HCEC 1CT (cell line): ENCODE measurements around the gene ZNF491.
"Not testable (repeated sequence)": the region's sequence is repeated elsewhere in the genome, so short reads cannot be mapped to it uniquely, and the experiment has no call there.

Source experiments
- DNase-seq: peaks from one replicate; pipeline ENCODE4 v3.0.0-alpha.2; 2017

Gene ZNF491

GRCh38 chr19:11798391-11799330 is at the start of gene ZNF491:
ZNF491 (plus strand) TSS chr19:11798523; CDS start chr19:11805954, 7,431 bp downstream.
- peak; percentile 47 for DNase-seq

- DNase-seq = no peak
These were observed 48.6 kb upstream of the ZNF491 start for GRCh38 chr19:11749751-11750150.

- no peak for DNase-seq
These were observed 46.0 kb upstream of the ZNF491 start for GRCh38 chr19:11752244-11752736.

GRCh38 chr19:11754663-11755062 is 43.7 kb upstream of the ZNF491 start:
- no peak for DNase-seq

- DNase-seq = no peak
These were observed 41.4 kb upstream of the ZNF491 start for GRCh38 chr19:11756965-11757364.

- DNase-seq = no peak
These were observed 38.5 kb upstream of the ZNF491 start for GRCh38 chr19:11759805-11760204.

GRCh38 chr19:11763117-11763516 is 35.2 kb upstream of the ZNF491 start:
- no peak for DNase-seq

- no peak for DNase-seq
These were observed 34.7 kb upstream of the ZNF491 start for GRCh38 chr19:11763611-11764010.

- DNase-seq = peak; percentile 92
These were observed 31.4 kb upstream of the ZNF491 start, which contains the start of gene ZNF441 for GRCh38 chr19:11766597-11767591. ZNF441 (plus strand) TSS chr19:11767000; CDS start chr19:11767194, 194 bp downstream.

GRCh38 chr19:11767633-11768133 is 30.6 kb upstream of the ZNF491 start:
- DNase-seq = peak; percentile 5

GRCh38 chr19:11769995-11770394 is 28.3 kb upstream of the ZNF491 start:
- no peak for DNase-seq

GRCh38 chr19:11771520-11771919 is 26.8 kb upstream of the ZNF491 start:
- not testable (repeated sequence) for DNase-seq

- DNase-seq = not testable (repeated sequence)
These were observed 21.7 kb upstream of the ZNF491 start for GRCh38 chr19:11776669-11777068.

- no peak for DNase-seq
These were observed 17.8 kb upstream of the ZNF491 start for GRCh38 chr19:11780431-11781020.

GRCh38 chr19:11781295-11782057 is 16.8 kb upstream of the ZNF491 start:
- DNase-seq = no peak

- no peak for DNase-seq
These were observed 14.6 kb upstream of the ZNF491 start for GRCh38 chr19:11783767-11784166.

GRCh38 chr19:11784356-11784755 is 14.0 kb upstream of the ZNF491 start:
- no peak for DNase-seq

GRCh38 chr19:11787536-11787935 is 10.8 kb upstream of the ZNF491 start:
- DNase-seq = no peak

- DNase-seq = no peak
These were observed 5.4 kb upstream of the ZNF491 start for GRCh38 chr19:11792942-11793341.

- DNase-seq = peak; percentile 72
These were observed 832 bp upstream of the ZNF491 start for GRCh38 chr19:11797491-11797890.

- DNase-seq = no peak
These were observed 8.2 kb downstream of the ZNF491 start for GRCh38 chr19:11806354-11807098.
